ENCODE results near the gene RAB6B. TPM values are rescaled to one million over a fixed set of nuclear protein-coding genes. Genes with fewer than 3 reads are reported as not detected.

Gene RAB6B
- total RNA-seq, 1 experiment from 2014 or later, result 14.1 TPM

DNA sequence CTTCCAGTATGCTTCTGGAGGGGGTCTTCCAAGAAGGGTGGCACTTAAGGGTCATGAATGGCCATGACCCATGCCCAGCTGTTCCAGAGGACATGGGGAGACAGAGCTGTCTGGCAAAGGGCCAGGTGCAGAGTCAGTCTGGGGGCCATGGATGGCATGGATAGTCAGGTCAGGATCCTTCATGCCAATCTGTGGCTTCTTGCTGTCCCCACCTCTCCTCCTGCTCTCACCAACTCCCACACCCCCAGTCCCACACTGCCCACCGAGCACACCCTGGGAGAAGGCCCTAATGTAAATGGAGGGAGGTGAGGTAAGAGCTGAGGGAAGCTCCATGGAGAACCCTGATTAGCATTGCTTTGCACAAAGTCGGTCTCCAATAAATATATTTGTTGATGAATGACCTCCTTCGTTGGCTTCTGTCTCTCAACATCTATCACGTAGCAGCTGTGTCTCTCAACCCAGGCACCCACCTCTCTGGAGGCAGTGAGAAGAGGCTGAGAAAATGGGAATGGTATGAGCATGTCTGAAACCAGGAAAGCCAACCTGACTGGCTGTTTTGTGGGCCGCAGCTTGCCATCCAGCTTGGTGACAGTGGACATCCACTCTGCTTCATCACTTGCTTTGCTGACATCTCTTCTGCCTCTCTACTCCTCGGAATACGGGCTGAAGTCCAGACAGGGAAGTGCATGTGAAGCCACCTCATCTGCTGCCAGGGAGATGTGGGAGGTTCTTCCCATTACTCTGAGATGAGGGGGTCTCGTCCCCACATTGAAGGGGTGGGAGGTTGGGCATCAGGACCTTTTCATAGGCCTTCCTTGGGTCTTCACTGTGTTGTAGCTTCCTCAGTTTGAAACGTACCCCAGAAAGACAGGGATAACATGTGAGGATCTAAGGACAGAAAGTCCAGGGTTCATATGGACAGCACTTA is 37.7 kb upstream of the RAB6B start:
- Histone ChIP-seq H4K20me1 (ENCODE audit: insufficient read depth) (no peaks in the 10 kb centered on the region), H3K4me2 (ENCODE audit: low read length) (no peak overlapping the region), H3K4me1 (ENCODE audit: control insufficient read depth in 1 of 2, insufficient read depth in 2 of 2, low read length in 2 of 2) (no peaks in the 10 kb centered on the region), H3K9me2 (ENCODE audit: insufficient read depth) (no peaks in the 10 kb centered on the region), H2AFZ (ENCODE audit: low read depth, low read length, poor library complexity, severe bottlenecking) (no peak overlapping the region), H3K79me2 (ENCODE audit: insufficient read depth, low read length) (no peaks in the 10 kb centered on the region), H3K4me3 (replicated peaks in 1 of 2; ENCODE audit: low read depth in 1 of 2, low read length in 2 of 2) (no peak overlapping the region), H3K27me3 (ENCODE audit: insufficient read depth, low read length) (peaks cover 17% of the 10 kb centered on the region), H3K27ac (ENCODE audit: low read depth, low read length) (no peak overlapping the region), H3K9ac (ENCODE audit: low read length) (no peak overlapping the region), H3K36me3 (ENCODE audit: control insufficient read depth in 1 of 2, insufficient read depth in 2 of 2, low read length in 2 of 2) (no peaks in the 10 kb centered on the region), H3K9me3 (ENCODE audit: control insufficient read depth in 1 of 2, insufficient read depth in 1 of 2, low read depth in 1 of 2, low read length in 2 of 2) (no peaks in the 10 kb centered on the region)
- DNase-seq (ENCODE audit: low read depth, low spot score) (no peak), ATAC-seq (no peak)
- CTCF ChIA-PET, result interaction anchor here (0.8 kb wide), 1 partner anchor 278 kb away, joined by 3 read pairs; no protein-coding TSS in a partner anchor
- no TSS peak for BruUV-seq (replicated peaks)
- RAD21 ChIA-PET (ENCODE audit: low non-redundant PET in 1 of 2, low total read pairs in 2 of 2, uncharacterized antibody in 2 of 2, unreplicated experiment in 2 of 2), result no interaction called here
- POLR2A ChIA-PET, result no interaction called here
- intact Hi-C loops (cut with micrococcal nuclease), result loop anchor here (5.0 kb wide), 1 partner anchor 539 kb away; no protein-coding TSS in a partner anchor
- TF ChIP-seq, protein P1, sequence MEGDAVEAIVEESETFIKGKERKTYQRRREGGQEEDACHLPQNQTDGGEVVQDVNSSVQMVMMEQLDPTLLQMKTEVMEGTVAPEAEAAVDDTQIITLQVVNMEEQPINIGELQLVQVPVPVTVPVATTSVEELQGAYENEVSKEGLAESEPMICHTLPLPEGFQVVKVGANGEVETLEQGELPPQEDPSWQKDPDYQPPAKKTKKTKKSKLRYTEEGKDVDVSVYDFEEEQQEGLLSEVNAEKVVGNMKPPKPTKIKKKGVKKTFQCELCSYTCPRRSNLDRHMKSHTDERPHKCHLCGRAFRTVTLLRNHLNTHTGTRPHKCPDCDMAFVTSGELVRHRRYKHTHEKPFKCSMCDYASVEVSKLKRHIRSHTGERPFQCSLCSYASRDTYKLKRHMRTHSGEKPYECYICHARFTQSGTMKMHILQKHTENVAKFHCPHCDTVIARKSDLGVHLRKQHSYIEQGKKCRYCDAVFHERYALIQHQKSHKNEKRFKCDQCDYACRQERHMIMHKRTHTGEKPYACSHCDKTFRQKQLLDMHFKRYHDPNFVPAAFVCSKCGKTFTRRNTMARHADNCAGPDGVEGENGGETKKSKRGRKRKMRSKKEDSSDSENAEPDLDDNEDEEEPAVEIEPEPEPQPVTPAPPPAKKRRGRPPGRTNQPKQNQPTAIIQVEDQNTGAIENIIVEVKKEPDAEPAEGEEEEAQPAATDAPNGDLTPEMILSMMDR (IDR thresholded peaks at IDR 0.05 in 2 of 3, conservative IDR thresholded peaks at IDR 0.05 in 1 of 3; ENCODE audit: borderline replicate concordance in 1 of 3, insufficient read depth in 1 of 3, low read depth in 2 of 3, low read length in 2 of 3), result no peak
- TF ChIP-seq POLR2AphosphoS5 (IDR thresholded peaks at IDR 0.05; ENCODE audit: low read depth, low read length), result no peak
- no peak for TF ChIP-seq JUND (IDR thresholded peaks at IDR 0.05)
- TF ChIP-seq, protein P2, sequence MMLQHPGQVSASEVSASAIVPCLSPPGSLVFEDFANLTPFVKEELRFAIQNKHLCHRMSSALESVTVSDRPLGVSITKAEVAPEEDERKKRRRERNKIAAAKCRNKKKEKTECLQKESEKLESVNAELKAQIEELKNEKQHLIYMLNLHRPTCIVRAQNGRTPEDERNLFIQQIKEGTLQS (IDR thresholded peaks at IDR 0.05), result no peak
- TF ChIP-seq RAD21 (IDR thresholded peaks at IDR 0.05; ENCODE audit: low read depth), result no peak
- TF ChIP-seq CEBPB (IDR thresholded peaks at IDR 0.05; ENCODE audit: low read depth), result no peak
- no peak for TF ChIP-seq SP1 (IDR thresholded peaks at IDR 0.05; ENCODE audit: low read depth)
- no peak for TF ChIP-seq EGR1 (IDR thresholded peaks at IDR 0.05; ENCODE audit: low read depth)
- TF ChIP-seq, protein P3, sequence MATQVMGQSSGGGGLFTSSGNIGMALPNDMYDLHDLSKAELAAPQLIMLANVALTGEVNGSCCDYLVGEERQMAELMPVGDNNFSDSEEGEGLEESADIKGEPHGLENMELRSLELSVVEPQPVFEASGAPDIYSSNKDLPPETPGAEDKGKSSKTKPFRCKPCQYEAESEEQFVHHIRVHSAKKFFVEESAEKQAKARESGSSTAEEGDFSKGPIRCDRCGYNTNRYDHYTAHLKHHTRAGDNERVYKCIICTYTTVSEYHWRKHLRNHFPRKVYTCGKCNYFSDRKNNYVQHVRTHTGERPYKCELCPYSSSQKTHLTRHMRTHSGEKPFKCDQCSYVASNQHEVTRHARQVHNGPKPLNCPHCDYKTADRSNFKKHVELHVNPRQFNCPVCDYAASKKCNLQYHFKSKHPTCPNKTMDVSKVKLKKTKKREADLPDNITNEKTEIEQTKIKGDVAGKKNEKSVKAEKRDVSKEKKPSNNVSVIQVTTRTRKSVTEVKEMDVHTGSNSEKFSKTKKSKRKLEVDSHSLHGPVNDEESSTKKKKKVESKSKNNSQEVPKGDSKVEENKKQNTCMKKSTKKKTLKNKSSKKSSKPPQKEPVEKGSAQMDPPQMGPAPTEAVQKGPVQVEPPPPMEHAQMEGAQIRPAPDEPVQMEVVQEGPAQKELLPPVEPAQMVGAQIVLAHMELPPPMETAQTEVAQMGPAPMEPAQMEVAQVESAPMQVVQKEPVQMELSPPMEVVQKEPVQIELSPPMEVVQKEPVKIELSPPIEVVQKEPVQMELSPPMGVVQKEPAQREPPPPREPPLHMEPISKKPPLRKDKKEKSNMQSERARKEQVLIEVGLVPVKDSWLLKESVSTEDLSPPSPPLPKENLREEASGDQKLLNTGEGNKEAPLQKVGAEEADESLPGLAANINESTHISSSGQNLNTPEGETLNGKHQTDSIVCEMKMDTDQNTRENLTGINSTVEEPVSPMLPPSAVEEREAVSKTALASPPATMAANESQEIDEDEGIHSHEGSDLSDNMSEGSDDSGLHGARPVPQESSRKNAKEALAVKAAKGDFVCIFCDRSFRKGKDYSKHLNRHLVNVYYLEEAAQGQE (IDR thresholded peaks at IDR 0.05; ENCODE audit: low read depth), result no peak
- TF ChIP-seq EZH2phosphoT487 (IDR thresholded peaks at IDR 0.05; ENCODE audit: borderline replicate concordance), result no peak
- no peak for TF ChIP-seq EZH2 (IDR thresholded peaks at IDR 0.05)
- no peak for TF ChIP-seq ZFX (IDR thresholded peaks at IDR 0.05)
- no peak for TF ChIP-seq ELF1 (IDR thresholded peaks at IDR 0.05; ENCODE audit: borderline replicate concordance, low read depth)
- no peak for TF ChIP-seq YY1 (IDR thresholded peaks at IDR 0.05; ENCODE audit: extremely low read depth, insufficient replicate concordance, low read depth, low read length)
- TF ChIP-seq FOSL1 (IDR thresholded peaks at IDR 0.05; ENCODE audit: low read depth), result no peak
- TF ChIP-seq, protein P4, sequence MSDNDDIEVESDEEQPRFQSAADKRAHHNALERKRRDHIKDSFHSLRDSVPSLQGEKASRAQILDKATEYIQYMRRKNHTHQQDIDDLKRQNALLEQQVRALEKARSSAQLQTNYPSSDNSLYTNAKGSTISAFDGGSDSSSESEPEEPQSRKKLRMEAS (IDR thresholded peaks at IDR 0.05), result no peak
- TF ChIP-seq, protein P5, sequence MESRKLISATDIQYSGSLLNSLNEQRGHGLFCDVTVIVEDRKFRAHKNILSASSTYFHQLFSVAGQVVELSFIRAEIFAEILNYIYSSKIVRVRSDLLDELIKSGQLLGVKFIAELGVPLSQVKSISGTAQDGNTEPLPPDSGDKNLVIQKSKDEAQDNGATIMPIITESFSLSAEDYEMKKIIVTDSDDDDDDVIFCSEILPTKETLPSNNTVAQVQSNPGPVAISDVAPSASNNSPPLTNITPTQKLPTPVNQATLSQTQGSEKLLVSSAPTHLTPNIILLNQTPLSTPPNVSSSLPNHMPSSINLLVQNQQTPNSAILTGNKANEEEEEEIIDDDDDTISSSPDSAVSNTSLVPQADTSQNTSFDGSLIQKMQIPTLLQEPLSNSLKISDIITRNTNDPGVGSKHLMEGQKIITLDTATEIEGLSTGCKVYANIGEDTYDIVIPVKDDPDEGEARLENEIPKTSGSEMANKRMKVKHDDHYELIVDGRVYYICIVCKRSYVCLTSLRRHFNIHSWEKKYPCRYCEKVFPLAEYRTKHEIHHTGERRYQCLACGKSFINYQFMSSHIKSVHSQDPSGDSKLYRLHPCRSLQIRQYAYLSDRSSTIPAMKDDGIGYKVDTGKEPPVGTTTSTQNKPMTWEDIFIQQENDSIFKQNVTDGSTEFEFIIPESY (IDR thresholded peaks at IDR 0.05; ENCODE audit: extremely low read depth, insufficient replicate concordance, low read length), result no peak
- no peak for TF ChIP-seq TCF7L2 (IDR thresholded peaks at IDR 0.05; ENCODE audit: borderline replicate concordance, extremely low read depth, insufficient read depth, insufficient read length)

All from HCT116 (cell line).